H1 (cell line): Measurements from ENCODE around the gene USH2A. TPM values are rescaled to one million over a fixed set of nuclear protein-coding genes. Genes with fewer than 3 reads are reported as not detected.

Source experiments
- BCL11A ChIP-seq, 2 experiments: IDR thresholded peaks; one replicate each; pipeline ENCODE4 v1.6.1; 2011; ENCODE audit warnings: low read depth in 2 of 2, low read length in 2 of 2, mild to moderate bottlenecking in 2 of 2
- BRCA1 ChIP-seq: IDR thresholded peaks from 2 replicates; pipeline ENCODE4 v1.6.1; 2012; ENCODE audit warnings: low read depth, low read length, improper control_type of control experiment
- CHD7 ChIP-seq: fragments of 300-600 bp; sonication (generic); IDR thresholded peaks from 2 replicates; pipeline ENCODE4 v1.7.1; 2012; ENCODE audit warnings: low read length, moderate library complexity, mild to moderate bottlenecking, inconsistent platforms; ENCODE audit not compliant: insufficient replicate concordance
- SIRT6 ChIP-seq: IDR thresholded peaks from one replicate; pipeline ENCODE4 v1.7.1; 2012; ENCODE audit warnings: low read length, inconsistent platforms
- SUZ12 ChIP-seq: fragments of 200-600 bp; sonication (generic); IDR thresholded peaks from 2 replicates; pipeline ENCODE4 v1.6.1; 2012; ENCODE audit warnings: mild to moderate bottlenecking, inconsistent platforms, low read length, moderate library complexity, mixed read lengths
- polyA plus RNA-seq, 7 experiments: library from polyadenylated mRNA; depleted of rRNA in 3 of 7; stranded (reverse) in 5 of 7; unstranded in 2 of 7; fragments of >200 nt in 5 of 7; fragments of 200-250 nt in 2 of 7; gene quantifications; 1 replicate in 5 of 7; 2 replicates in 1 of 7; 4 replicates in 1 of 7; pipeline versions ENCODE4 v1.2.1 to v1.2.3, GENCODE V29; 2011 to 2013; ENCODE audit warnings: missing spikeins in 2 of 7, mixed read lengths in 2 of 7
- total RNA-seq: library from RNA; stranded (reverse); fragmentation: NEBNext Ultra II Directional; extraction: Animal tissue kit (Norgen Biotek cat#: 25700); gene quantifications from 2 replicates; pipeline ENCODE4 v1.2.1, GENCODE V29; 2021

The USH2A gene
- total and polyA plus RNA-seq, 2 of the 8 experiments (the other 6 are each of a cell fraction or from before 2014, with no cell fraction given), result 0.02 to 0.17 TPM

DNA sequence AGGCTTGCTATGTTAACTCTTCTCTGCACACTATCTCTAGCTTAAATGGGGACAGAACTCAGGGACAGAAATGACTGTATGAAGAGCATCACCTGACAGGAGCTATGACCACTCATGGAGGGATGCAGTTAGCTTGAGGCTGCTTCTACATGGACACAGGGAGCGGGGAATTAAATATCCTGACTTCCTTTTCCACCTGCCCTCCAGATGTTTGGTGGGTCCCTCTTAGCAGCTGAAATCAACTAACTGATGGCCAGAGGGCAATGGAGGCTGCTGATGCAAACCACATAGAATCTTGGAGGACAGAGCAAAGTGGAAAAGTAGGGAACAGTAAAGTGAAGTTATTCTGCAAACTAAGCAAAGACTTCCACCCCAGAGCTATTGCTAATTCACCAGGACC is 214.1 kb downstream of the USH2A start (continued):
- TF ChIP-seq CHD7 (no peak), BCL11A (IDR thresholded peaks at IDR 0.05; ENCODE audit: low read depth in 2 of 2, low read length in 2 of 2) (no peak), SIRT6 (no peak), SUZ12 (no peak), BRCA1 (no peak)
